Measurements from ENCODE around the gene SLFNL1. TPM values are rescaled to one million over a fixed set of nuclear protein-coding genes. Genes with fewer than 3 reads are reported as not detected.

Gene SLFNL1
- total RNA-seq, 1 experiment from 2014 or later = 0.11 TPM

- H2BK120ac ChIP-seq (ENCODE audit: low read depth, low read length, poor library complexity, severe bottlenecking) = no peak overlapping the region
- no peaks in the 10 kb centered on the region for H3K9me3 Mint-ChIP-seq
- H3K4me1 Mint-ChIP-seq = peaks cover 8 to 14% of the 10 kb centered on the region in 2 experiments; a peak in 3 of 4 replicates
- no peak overlapping the region for H4K91ac ChIP-seq (ENCODE audit: insufficient read length, low read depth, low read length)
- H3K23ac ChIP-seq (ENCODE audit: insufficient read length, low read depth, low read length) = no peak overlapping the region
- H4K5ac ChIP-seq (ENCODE audit: insufficient read length, low read depth, low read length) = no peak overlapping the region
- H3K79me2 ChIP-seq (ENCODE audit: insufficient read depth, low read length) = no peaks in the 10 kb centered on the region
- H3K9me3 ChIP-seq (ENCODE audit: control insufficient read depth, low read depth, low read length) = no peaks in the 10 kb centered on the region
- no peak overlapping the region for H3K27ac ChIP-seq (ENCODE audit: insufficient read length, low read depth, low read length)
- no peak for DNase-seq
- H3K4me1 ChIP-seq (ENCODE audit: insufficient read depth, low read length) = no peaks in the 10 kb centered on the region
- no peak overlapping the region for H3K4ac ChIP-seq (ENCODE audit: low read depth, low read length)
- H3K27ac Mint-ChIP-seq = peak overlapping the region in 2 of 3 experiments; percentile 16 to 49; a peak in 3 of 7 replicates
- no CpG with 5 or more reads among the region's 2 CpGs for WGBS (ENCODE audit: extremely low coverage, insufficient read length, low lambda C conversion rate)
- H3K14ac ChIP-seq (ENCODE audit: insufficient read depth, low read length) = no peak overlapping the region
- H2BK5ac ChIP-seq (ENCODE audit: insufficient read length, low read length) = no peak overlapping the region
- no peak overlapping the region; a peak in 1 of 5 replicates for H3K4me3 Mint-ChIP-seq
- no peak overlapping the region for H3K56ac ChIP-seq (ENCODE audit: insufficient read length, low read depth, low read length)
- H2BK12ac ChIP-seq (ENCODE audit: insufficient read length, low read depth, low read length) = no peak overlapping the region
- H3K79me1 ChIP-seq (ENCODE audit: insufficient read depth, low read depth, low read length, poor library complexity, severe bottlenecking) = no peaks in the 10 kb centered on the region
- H2AK5ac ChIP-seq (ENCODE audit: insufficient read length, low read length) = no peak overlapping the region
- no peaks in the 10 kb centered on the region for H4K20me1 ChIP-seq (ENCODE audit: control insufficient read depth, insufficient read depth, insufficient read length)
- H3K27me3 ChIP-seq (ENCODE audit: insufficient read depth, low read length) = no peaks in the 10 kb centered on the region
- no peak overlapping the region for H3K4me2 ChIP-seq (ENCODE audit: insufficient read depth, insufficient read length, low read length)
- no peak overlapping the region for H2BK20ac ChIP-seq (ENCODE audit: low read depth, low read length, poor library complexity, severe bottlenecking)
- H3K27me3 Mint-ChIP-seq (ENCODE audit: low read depth) = no peaks in the 10 kb centered on the region
- no peak overlapping the region for H4K8ac ChIP-seq (replicated peaks; ENCODE audit: insufficient read length, low read depth, low read length)
- H3T11ph ChIP-seq (ENCODE audit: low read length) = no peak overlapping the region
- H2BK15ac ChIP-seq (ENCODE audit: low read depth, low read length) = no peak overlapping the region
- no peak overlapping the region for H3K9ac ChIP-seq (ENCODE audit: extremely low read depth, insufficient read length, low read length)
- peaks cover 9 to 21% (median 14%) of the 10 kb centered on the region in 3 experiments; a peak in 6 of 7 replicates for H3K36me3 Mint-ChIP-seq (ENCODE audit: insufficient read depth in 1 of 3, low read depth in 3 of 3)
- no peak for TF ChIP-seq CTCF (conservative IDR thresholded peaks at IDR 0.05)
- H2AFZ ChIP-seq (ENCODE audit: low read length) = no peak overlapping the region
- no peak overlapping the region for H3K18ac ChIP-seq (ENCODE audit: insufficient read length, low read depth, low read length)
- H3K23me2 ChIP-seq (ENCODE audit: insufficient read length, low read depth, low read length, poor library complexity, severe bottlenecking) = no peaks in the 10 kb centered on the region
These were observed 31.8 kb upstream of the SLFNL1 start for GRCh38 chr1:41053316-41053715.

All from H9 (cell line).